ENCODE results near the gene KCNIP1. TPM values are rescaled to one million over a fixed set of nuclear protein-coding genes. Genes with fewer than 3 reads are reported as not detected.

KCNIP1 gene
- total and polyA plus RNA-seq, 2 of the 8 experiments (the other 6 are each of a cell fraction or from before 2014, with no cell fraction given), result 0.52 to 0.83 TPM

GRCh38 chr5:170614720-170615119 is 110.9 kb downstream of the KCNIP1 start:
- Histone ChIP-seq H2AK5ac (ENCODE audit: low read depth, low read length) (peak overlapping the region; percentile 75; the same call in 1 of the 2 replicates), H3K27ac (ENCODE audit: low read depth, low read length) (no peak overlapping the region), H4K5ac (ENCODE audit: insufficient read length, low read depth, low read length) (no peak overlapping the region), H3K14ac (ENCODE audit: insufficient read length) (no peak overlapping the region), H3K4me2 (ENCODE audit: insufficient read depth in 1 of 2, low read depth in 2 of 2, low read length in 2 of 2) (no peak overlapping the region), H3K4me3 (ENCODE audit: extremely low read depth in 1 of 4, insufficient read depth in 2 of 4, low read depth in 3 of 4, low read length in 4 of 4) (no peak overlapping the region), H2BK12ac (ENCODE audit: low read depth, low read length) (no peak overlapping the region), H3K27me3 (replicated peaks in 1 of 4; ENCODE audit: control insufficient read depth in 3 of 4, extremely low read depth in 1 of 4, insufficient read depth in 3 of 4, low read length in 3 of 4) (no peaks in the 10 kb centered on the region; a peak in 1 of 7 replicates), H3K9me3 (ENCODE audit: insufficient read depth in 2 of 2, low read depth in 1 of 2, low read length in 1 of 2) (no peaks in the 10 kb centered on the region), H3K4ac (replicated peaks; ENCODE audit: insufficient read length, low read depth, low read length) (no peak overlapping the region), H4K91ac (replicated peaks; ENCODE audit: insufficient read length, low read length) (no peak overlapping the region), H3K23me2 (ENCODE audit: low read depth, low read length) (no peaks in the 10 kb centered on the region), H2BK20ac (ENCODE audit: low read length) (0 out of 2 replicates have a peak overlapping the region, but pooled peaks have one; percentile 43), H3K9ac (replicated peaks in 1 of 4; ENCODE audit: extremely low read depth in 1 of 4, low read depth in 3 of 4, low read length in 3 of 4) (no peak overlapping the region), H3K23ac (ENCODE audit: insufficient read length) (no peak overlapping the region), H3K79me1 (ENCODE audit: low read depth, low read length) (no peaks in the 10 kb centered on the region), H3K4me1 (replicated peaks in 1 of 4; ENCODE audit: control insufficient read depth in 3 of 4, insufficient read depth in 4 of 4, low read length in 3 of 4) (peaks cover 15 to 38% (median 29%) of the 10 kb centered on the region in 4 experiments), H2AFZ (ENCODE audit: low read length) (no peak overlapping the region), H4K20me1 (replicated peaks in 1 of 2; ENCODE audit: control insufficient read depth in 1 of 2, insufficient read depth in 2 of 2, low read length in 2 of 2) (no peaks in the 10 kb centered on the region), H3K36me3 (ENCODE audit: control insufficient read depth in 2 of 4, insufficient read depth in 4 of 4, low read length in 3 of 4) (no peaks in the 10 kb centered on the region), H4K8ac (ENCODE audit: extremely low read depth, insufficient read depth, low read length) (no peak overlapping the region), H3K18ac (ENCODE audit: extremely low read depth, low read length) (no peak overlapping the region), H3K56ac (replicated peaks; ENCODE audit: insufficient read length, low read depth, low read length) (no peak overlapping the region), H2BK15ac (ENCODE audit: low read length) (0 out of 2 replicates have a peak overlapping the region, but pooled peaks have one; percentile 61), H2BK5ac (ENCODE audit: low read depth, low read length) (no peak overlapping the region), H3K79me2 (ENCODE audit: control insufficient read depth in 1 of 2, insufficient read depth in 2 of 2, low read length in 2 of 2) (no peaks in the 10 kb centered on the region), H2BK120ac (replicated peaks; ENCODE audit: low read depth, low read length) (no peak overlapping the region)
- TF ChIP-seq TAF7 (optimal IDR thresholded peaks at IDR 0.05; ENCODE audit: borderline replicate concordance, low read depth, low read length) (no peak), CREB1 (IDR thresholded peaks at IDR 0.05) (no peak), NANOG (IDR thresholded peaks at IDR 0.05; ENCODE audit: insufficient read depth, low read depth, low read length, poor library complexity, severe bottlenecking) (no peak), CBX8 (IDR thresholded peaks at IDR 0.05; ENCODE audit: borderline replicate concordance, low read depth, low read length) (no peak), PHF8 (conservative IDR thresholded peaks at IDR 0.05; ENCODE audit: low read depth, low read length) (no peak), RFX5 (IDR thresholded peaks at IDR 0.05; ENCODE audit: borderline replicate concordance, low read depth, low read length) (no peak)
- WGBS, 2 experiments (ENCODE audit: extremely low coverage in 1 of 2, insufficient coverage in 1 of 2, insufficient read length in 1 of 2, insufficient replicate concordance in 2 of 2, low coverage in 1 of 2, low lambda C conversion rate in 2 of 2, missing lambda C conversion rate in 1 of 2), result 78% methylated on average over 7 of the region's 7 CpGs; no CpG with 5 or more reads in 1 of the 2 experiments
- FAIRE-seq (no peak), DNase-seq (ENCODE audit: low read depth in 1 of 2, low spot score in 2 of 2) (no peak)
- ChIA-PET POLR2A (ENCODE audit: partially characterized antibody) (interaction anchor here (1.1 to 1.9 kb wide), 3 partner anchors 14 to 110 kb away, joined by 3 to 4 read pairs (median 3); no protein-coding TSS in a partner anchor), CTCF (ENCODE audit: partially characterized antibody) (interaction anchor here (0.7 to 39.4 kb wide), 7 partner anchors 5 to 514 kb away, joined by 3 to 982 read pairs (median 8); no protein-coding TSS in a partner anchor)

Data from H1 (cell line).